HG03432 (cell line): ENCODE data around the gene BORCS8.
A peak's percentile ranks its signal among the peaks of the same experiment; 100 is the strongest.

Source experiments
- ATAC-seq: cut with Tn5 transposase; IDR thresholded peaks from one replicate; pipeline ENCODE4 v1.9.1; 2021; ENCODE audit warnings: mild to moderate bottlenecking, moderate library complexity; ENCODE audit not compliant: unreplicated experiment

The BORCS8 gene

GRCh38 chr19:19214892-19215291 is 22.9 kb upstream of the BORCS8 start:
- ATAC-seq = no peak

GRCh38 chr19:19214159-19214490 is 22.2 kb upstream of the BORCS8 start:
- no peak for ATAC-seq

- ATAC-seq = no peak
These were observed 21.6 kb upstream of the BORCS8 start for GRCh38 chr19:19213426-19214158.

GRCh38 chr19:19212916-19213315 is 21.0 kb upstream of the BORCS8 start:
- no peak for ATAC-seq

GRCh38 chr19:19211499-19212420 is 19.8 kb upstream of the BORCS8 start, which contains the start of gene NCAN:
Gene NCAN (plus strand): TSS chr19:19211958. CDS start chr19:19216954, 4,996 bp downstream.
- ATAC-seq = no peak

GRCh38 chr19:19209372-19209771 is 17.4 kb upstream of the BORCS8 start:
- ATAC-seq = no peak

- ATAC-seq = no peak
These were observed 16.0 kb upstream of the BORCS8 start for GRCh38 chr19:19207637-19208572.

- no peak for ATAC-seq
These were observed 15.0 kb upstream of the BORCS8 start for GRCh38 chr19:19206938-19207337.

- no peak for ATAC-seq
These were observed 13.8 kb upstream of the BORCS8 start for GRCh38 chr19:19205416-19206410.

- ATAC-seq = no peak
These were observed 12.2 kb upstream of the BORCS8 start for GRCh38 chr19:19204181-19204580.

- ATAC-seq = peak; percentile 69
These were observed 11.3 kb upstream of the BORCS8 start, which contains the start of gene NR2C2AP for GRCh38 chr19:19203012-19203856. Gene NR2C2AP (minus strand): TSS chr19:19203414. CDS start chr19:19203060, 354 bp downstream.

GRCh38 chr19:19202707-19203011 is 10.7 kb upstream of the BORCS8 start:
- peak; percentile 23 for ATAC-seq

GRCh38 chr19:19201697-19202630 is 10.0 kb upstream of the BORCS8 start:
- no peak for ATAC-seq

- no peak for ATAC-seq
These were observed 2.0 kb upstream of the BORCS8 start for GRCh38 chr19:19193926-19194325.

GRCh38 chr19:19192910-19193423 is 1.0 kb upstream of the BORCS8 start:
- ATAC-seq = no peak

- no peak for ATAC-seq
These were observed 229 bp downstream of the BORCS8 start for GRCh38 chr19:19191768-19192077.

GRCh38 chr19:19186742-19187141 is 5.2 kb downstream of the BORCS8 start:
- ATAC-seq = no peak
